Thoracic aorta (tissue), 2 donors: Measurements from ENCODE around the gene SIGLEC5. TPM values are rescaled to one million over a fixed set of nuclear protein-coding genes. Genes with fewer than 3 reads are reported as not detected.

Source experiments
- ATAC-seq: fragments of 150-250 bp; one replicate; pipeline ENCODE4 v1.8.0; 2017; ENCODE audit warnings: low read depth; ENCODE audit not compliant: insufficient number of reproducible peaks, low FRiP score
- DNase-seq: peaks from one replicate; pipeline ENCODE4 v3.0.0-alpha.2; 2020; ENCODE audit warnings: low spot score
- H3K27ac ChIP-seq, 2 donors: fragments of 200-600 bp; sonication (generic); 1 replicate in 1 of 2; 2 replicates in 1 of 2; pipeline ENCODE4 v1.5.1; 2016; ENCODE audit warnings: mild to moderate bottlenecking in 2 of 2, moderate library complexity in 2 of 2
- H3K27me3 ChIP-seq: fragments of 200-600 bp; sonication (generic); replicated peaks from 2 replicates; pipeline ENCODE4 v1.6.0; 2016; ENCODE audit warnings: mild to moderate bottlenecking; ENCODE audit not compliant: insufficient read depth
- H3K36me3 ChIP-seq: fragments of 200-600 bp; sonication (generic); one replicate; pipeline ENCODE4 v1.5.1; 2016
- H3K4me1 ChIP-seq, 2 donors: fragments of 200-600 bp; sonication (generic); 1 replicate in 1 of 2; 2 replicates in 1 of 2; pipeline versions ENCODE4 v1.5.1 to v1.6.0; 2016; ENCODE audit warnings: low read depth in 2 of 2, mild to moderate bottlenecking in 1 of 2; ENCODE audit not compliant: control insufficient read depth in 1 of 2
- H3K4me3 ChIP-seq: fragments of 200-600 bp; sonication (generic); 2 replicates; pipeline ENCODE4 v1.5.1; 2016; ENCODE audit warnings: mild to moderate bottlenecking
- H3K9me3 ChIP-seq: fragments of 200-600 bp; sonication (generic); 2 replicates; pipeline ENCODE4 v1.5.1; 2016
- CTCF ChIP-seq: fragments of 200-600 bp; sonication (generic); IDR thresholded peaks from one replicate; pipeline ENCODE4 v1.5.1; 2019; ENCODE audit warnings: antibody characterized with exemption
- total RNA-seq, 2 donors: library from RNA; depleted of rRNA; stranded (reverse); fragments of >200 nt; gene quantifications; one replicate each; pipeline versions ENCODE4 v1.1.0 to v1.2.3, GENCODE V29; 2016

The SIGLEC5 gene
- total RNA-seq, 2 donors from 2014 or later, result 1.4 TPM; not detected in 1

DNA sequence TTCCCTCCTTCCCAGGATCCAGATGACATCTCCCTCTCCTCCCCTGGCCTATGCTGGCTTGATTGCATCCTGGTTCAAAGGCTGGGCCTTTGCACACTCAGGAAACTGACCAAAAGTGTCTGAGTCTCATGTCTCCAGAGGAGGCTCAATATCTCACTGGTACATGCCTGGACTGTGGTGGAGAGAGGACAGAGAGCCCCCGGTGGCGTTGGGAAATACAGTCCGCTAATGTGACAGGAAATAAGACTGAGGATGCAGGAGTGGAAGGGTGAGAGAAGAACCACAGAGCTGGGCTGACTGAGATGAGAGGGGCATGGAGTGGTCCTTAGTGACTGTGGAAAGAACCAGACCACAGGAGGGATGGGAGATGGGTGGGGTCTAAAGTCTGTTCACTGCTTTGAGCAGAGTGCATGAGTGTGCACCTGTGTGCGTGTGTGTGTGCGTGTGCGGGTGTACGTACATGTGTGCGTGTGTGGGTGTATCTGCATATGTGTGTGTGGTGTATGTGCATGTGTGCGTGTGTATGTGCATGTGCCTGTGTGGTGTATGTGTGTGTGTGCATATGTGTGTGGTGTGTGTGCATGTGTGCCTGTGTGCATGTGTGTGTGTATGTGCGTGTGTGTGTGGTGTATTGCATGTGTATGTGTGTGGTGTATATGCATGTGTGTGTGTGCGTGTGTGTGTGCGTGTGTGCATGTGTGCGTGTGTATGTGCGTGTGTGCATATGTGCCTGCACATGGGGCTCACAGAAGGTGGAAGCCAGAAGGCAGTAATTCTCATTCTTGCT lies 1.9 kb downstream of the SIGLEC5 start:
- Histone ChIP-seq H3K27ac (no peak overlapping the region), H3K4me1 (no peaks in the 10 kb centered on the region), H3K36me3 (no peaks in the 10 kb centered on the region), H3K9me3 (no peaks in the 10 kb centered on the region), H3K4me3 (no peak overlapping the region), H3K27me3 (no peaks in the 10 kb centered on the region)
- TF ChIP-seq CTCF, result no peak
- DNase-seq (no peak), ATAC-seq (no peak)

DNA sequence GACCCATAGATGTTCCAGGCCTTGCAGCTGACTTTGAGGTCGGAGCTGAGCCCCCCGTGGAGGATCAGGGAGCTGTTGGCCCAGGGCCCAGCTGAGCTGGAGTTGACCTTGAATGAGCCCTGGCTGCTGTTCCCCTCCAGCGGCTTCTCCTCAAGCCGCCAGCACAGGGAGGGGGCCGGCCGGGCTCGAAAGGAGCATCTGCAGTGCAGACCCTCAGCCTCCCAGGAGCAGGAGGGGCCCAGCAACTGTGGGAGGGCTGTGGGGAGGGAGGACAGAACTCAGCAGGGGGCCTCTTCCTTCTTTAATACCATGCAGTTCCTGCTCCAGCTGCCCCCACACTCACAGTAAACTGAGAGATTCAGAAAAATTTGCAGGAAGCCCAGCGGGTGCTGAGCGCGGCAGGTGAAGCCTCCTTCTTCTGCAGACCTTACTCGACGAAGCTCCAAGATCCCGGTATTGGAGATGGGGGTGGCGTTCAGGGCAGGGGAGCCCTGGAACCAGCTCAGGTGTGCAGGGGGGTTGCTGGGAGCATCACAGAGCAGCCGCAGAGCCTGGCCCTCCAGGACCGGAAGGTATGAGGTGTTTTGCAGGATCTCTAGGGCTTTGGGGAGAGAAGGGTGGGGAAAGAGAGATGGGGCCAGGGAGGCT lies 2.6 kb downstream of the SIGLEC5 start:
- H3K27me3 ChIP-seq, result no peaks in the 10 kb centered on the region
- DNase-seq (no peak), ATAC-seq (no peak)

DNA sequence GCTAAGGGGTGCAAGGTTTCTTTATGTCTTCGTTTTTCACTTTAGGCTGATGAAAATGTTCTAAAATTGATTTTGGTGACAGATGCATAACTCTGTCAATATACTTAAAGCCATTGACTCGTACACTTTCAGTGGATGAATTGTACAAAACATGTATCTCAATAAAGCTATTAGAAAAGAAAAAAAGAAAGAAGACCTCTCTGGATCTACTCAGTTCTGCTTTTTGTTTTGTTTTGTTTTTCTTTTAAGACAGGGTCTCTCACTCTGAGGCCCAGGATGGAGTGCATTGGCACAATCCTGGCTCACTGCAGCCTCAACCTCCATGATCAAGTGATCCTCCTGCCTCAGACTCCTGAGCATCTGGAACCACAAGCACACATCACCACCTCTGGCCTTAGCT lies 3.5 kb downstream of the SIGLEC5 start:
- no peak for TF ChIP-seq CTCF
- H3K4me1 ChIP-seq, result no peaks in the 10 kb centered on the region
- H3K27me3 ChIP-seq, result no peaks in the 10 kb centered on the region
- DNase-seq (no peak), ATAC-seq (no peak)
- no peaks in the 10 kb centered on the region for H3K36me3 ChIP-seq
- H3K9me3 ChIP-seq, result no peaks in the 10 kb centered on the region
- no peak overlapping the region for H3K4me3 ChIP-seq
- no peak overlapping the region for H3K27ac ChIP-seq

More for the DNA sequence above, 2.6 kb downstream of the SIGLEC5 start:
- H3K9me3 ChIP-seq, result no peaks in the 10 kb centered on the region
- no peak overlapping the region for H3K4me3 ChIP-seq
- no peak overlapping the region for H3K27ac ChIP-seq
- H3K4me1 ChIP-seq, result no peaks in the 10 kb centered on the region
- no peaks in the 10 kb centered on the region for H3K36me3 ChIP-seq
- no peak for TF ChIP-seq CTCF

GRCh38 chr19:51621178-51621577 lies 9.0 kb downstream of the SIGLEC5 start:
- no peak for TF ChIP-seq CTCF
- H3K9me3 ChIP-seq, result no peaks in the 10 kb centered on the region
- DNase-seq, result no peak
- H3K27ac ChIP-seq, result no peak overlapping the region
- H3K4me3 ChIP-seq, result no peak overlapping the region
- no peaks in the 10 kb centered on the region for H3K27me3 ChIP-seq
- no peak for ATAC-seq
- no peaks in the 10 kb centered on the region for H3K4me1 ChIP-seq
- no peaks in the 10 kb centered on the region for H3K36me3 ChIP-seq

DNA sequence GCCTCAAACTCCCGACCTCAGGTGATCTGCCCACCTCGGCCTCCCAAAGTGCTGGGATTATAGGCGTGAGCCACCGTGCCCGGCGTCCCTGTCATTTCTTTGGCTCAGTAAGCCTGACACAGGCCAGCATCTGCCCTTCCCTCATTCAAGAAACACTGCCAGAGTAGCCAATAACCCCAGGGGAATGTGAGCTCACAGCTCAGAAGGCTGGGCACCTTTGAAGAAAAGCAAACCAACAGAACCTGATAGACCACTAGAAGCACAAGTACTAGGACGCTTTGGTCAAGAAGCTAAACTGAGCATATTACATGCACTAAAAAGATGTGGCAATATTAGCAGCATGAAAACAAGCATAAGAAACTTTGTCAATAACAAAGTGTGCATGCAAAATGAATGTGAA lies 14.2 kb downstream of the SIGLEC5 start:
- DNase-seq (no peak), ATAC-seq (no peak)
- Histone ChIP-seq H3K4me3 (no peak overlapping the region), H3K27me3 (no peaks in the 10 kb centered on the region), H3K27ac (no peak overlapping the region), H3K4me1 (no peaks in the 10 kb centered on the region), H3K36me3 (no peaks in the 10 kb centered on the region), H3K9me3 (no peaks in the 10 kb centered on the region)
- no peak for TF ChIP-seq CTCF
